Mucosa of descending colon (tissue), 3 donors: ENCODE data around the gene MAPKAP1. TPM values are rescaled to one million over a fixed set of nuclear protein-coding genes. Genes with fewer than 3 reads are reported as not detected.
A peak's percentile ranks its signal among the peaks of the same experiment; 100 is the strongest.

ENCODE experiments used
- ATAC-seq: fragments of 200-7000 bp; cut with Tn5 transposase; one replicate; pipeline ENCODE4 v1.9.1; 2020; ENCODE audit warnings: mild to moderate bottlenecking, moderate library complexity
- DNase-seq, 3 donors: peaks; one replicate each; pipeline ENCODE4 v3.0.0-alpha.2; 2020
- H3K36me3 ChIP-seq: fragments of 200-600 bp; one replicate; pipeline ENCODE4 v1.8.0; 2021; ENCODE audit warnings: low read depth, mild to moderate bottlenecking
- H3K4me1 ChIP-seq: fragments of 200-600 bp; one replicate; pipeline ENCODE4 v1.8.0; 2021; ENCODE audit warnings: low read depth, mild to moderate bottlenecking
- H3K4me3 ChIP-seq: fragments of 200-600 bp; one replicate; pipeline ENCODE4 v1.8.0; 2021; ENCODE audit warnings: mild to moderate bottlenecking
- H3K9me3 ChIP-seq: fragments of 200-600 bp; one replicate; pipeline ENCODE4 v1.8.0; 2021; ENCODE audit warnings: mild to moderate bottlenecking
- intact Hi-C, 2 donors: fragments of 100-400 bp; cut with DNase I in 1 of 2; cut with micrococcal nuclease in 1 of 2; formaldehyde crosslinking; loops; one replicate each; pipeline versions ENCODE4 v1.11.0 to v1.11.1; 2022; cut with DNase I, micrococcal nuclease
- total RNA-seq, 3 donors: library from RNA; stranded (reverse); fragmentation: NEBNext Ultra II Directional in 2 of 3; extraction: Animal tissue kit (Norgen Biotek cat#: 25700) in 2 of 3; gene quantifications; one replicate each; pipeline versions ENCODE4 v1.2.1 to v1.2.4, GENCODE V29; 2021 to 2023
- TF ChIP-seq, protein P1 (sequence below): fragments of 200-600 bp; IDR thresholded peaks from one replicate; pipeline ENCODE4 v1.8.0; 2022; ENCODE audit warnings: antibody characterized with exemption, mild to moderate bottlenecking
- donor health status: DM: no; HTN: no; CAD: no; lungs with moderate emphysema.
- donor health status: DM: no; HTN: no; CAD: no.
- donor health status: DM: no; HTN: yes; CAD: no.

MAPKAP1 gene
- total RNA-seq, 3 donors from 2014 or later, result 73.2 to 98.4 (median 84.9) TPM

- no peak for DNase-seq
- Histone ChIP-seq H3K36me3 (no peaks in the 10 kb centered on the region), H3K4me1 (no peaks in the 10 kb centered on the region), H3K9me3 (no peaks in the 10 kb centered on the region), H3K4me3 (no peak overlapping the region)
- intact Hi-C loops, result no loop called here
- ATAC-seq, result no peak
- TF ChIP-seq, protein P1, sequence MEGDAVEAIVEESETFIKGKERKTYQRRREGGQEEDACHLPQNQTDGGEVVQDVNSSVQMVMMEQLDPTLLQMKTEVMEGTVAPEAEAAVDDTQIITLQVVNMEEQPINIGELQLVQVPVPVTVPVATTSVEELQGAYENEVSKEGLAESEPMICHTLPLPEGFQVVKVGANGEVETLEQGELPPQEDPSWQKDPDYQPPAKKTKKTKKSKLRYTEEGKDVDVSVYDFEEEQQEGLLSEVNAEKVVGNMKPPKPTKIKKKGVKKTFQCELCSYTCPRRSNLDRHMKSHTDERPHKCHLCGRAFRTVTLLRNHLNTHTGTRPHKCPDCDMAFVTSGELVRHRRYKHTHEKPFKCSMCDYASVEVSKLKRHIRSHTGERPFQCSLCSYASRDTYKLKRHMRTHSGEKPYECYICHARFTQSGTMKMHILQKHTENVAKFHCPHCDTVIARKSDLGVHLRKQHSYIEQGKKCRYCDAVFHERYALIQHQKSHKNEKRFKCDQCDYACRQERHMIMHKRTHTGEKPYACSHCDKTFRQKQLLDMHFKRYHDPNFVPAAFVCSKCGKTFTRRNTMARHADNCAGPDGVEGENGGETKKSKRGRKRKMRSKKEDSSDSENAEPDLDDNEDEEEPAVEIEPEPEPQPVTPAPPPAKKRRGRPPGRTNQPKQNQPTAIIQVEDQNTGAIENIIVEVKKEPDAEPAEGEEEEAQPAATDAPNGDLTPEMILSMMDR, result no peak
Measured at GRCh38 chr9:125529107-125529506, 177.9 kb downstream of the MAPKAP1 start.

GRCh38 chr9:125527471-125528002 is 179.5 kb downstream of the MAPKAP1 start:
- TF ChIP-seq, protein P1, result no peak
- Histone ChIP-seq H3K4me1 (no peaks in the 10 kb centered on the region), H3K9me3 (no peaks in the 10 kb centered on the region), H3K4me3 (no peak overlapping the region), H3K36me3 (no peaks in the 10 kb centered on the region)
- intact Hi-C loops, result no loop called here
- no peak for DNase-seq
- ATAC-seq, result no peak

DNA sequence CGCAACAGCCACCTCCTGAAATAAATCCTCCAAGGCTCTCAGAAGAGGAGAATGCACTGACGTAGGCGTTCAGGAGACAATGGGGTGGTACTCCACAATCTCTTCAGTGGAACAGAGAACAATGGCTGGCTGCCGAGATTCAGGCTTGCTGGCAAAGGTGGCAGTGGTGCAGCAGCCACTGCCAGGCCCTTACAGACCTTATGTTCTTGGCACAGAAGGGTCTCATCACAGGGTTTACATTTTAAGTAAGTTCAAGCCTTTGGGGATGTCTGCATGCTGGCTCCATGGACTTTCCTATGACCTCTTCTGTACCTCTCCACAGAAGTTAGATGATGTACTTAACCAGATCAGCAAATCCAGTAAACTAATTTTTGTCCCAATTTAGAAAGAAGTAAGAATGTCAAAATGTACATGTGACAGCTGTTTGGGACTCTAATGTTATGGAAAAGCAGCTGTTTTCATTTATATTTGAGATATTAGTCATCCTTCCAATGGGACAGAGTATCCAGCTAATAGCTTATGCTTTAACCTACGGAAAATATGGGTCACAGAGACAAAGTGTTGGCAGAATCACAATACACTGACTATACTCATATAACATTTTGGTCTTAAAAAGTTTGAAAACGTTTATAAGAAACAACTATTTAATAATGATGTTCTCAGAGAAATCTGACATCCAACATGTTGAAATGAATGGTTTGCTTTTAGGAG is 180.9 kb downstream of the MAPKAP1 start:
- DNase-seq, result no peak
- TF ChIP-seq, protein P1, result no peak
- no peaks in the 10 kb centered on the region for H3K9me3 ChIP-seq
- H3K36me3 ChIP-seq, result no peaks in the 10 kb centered on the region
- no peak overlapping the region for H3K4me3 ChIP-seq
- peak; percentile 28 for ATAC-seq
- no peaks in the 10 kb centered on the region for H3K4me1 ChIP-seq
- intact Hi-C loops, result no loop called here

DNA sequence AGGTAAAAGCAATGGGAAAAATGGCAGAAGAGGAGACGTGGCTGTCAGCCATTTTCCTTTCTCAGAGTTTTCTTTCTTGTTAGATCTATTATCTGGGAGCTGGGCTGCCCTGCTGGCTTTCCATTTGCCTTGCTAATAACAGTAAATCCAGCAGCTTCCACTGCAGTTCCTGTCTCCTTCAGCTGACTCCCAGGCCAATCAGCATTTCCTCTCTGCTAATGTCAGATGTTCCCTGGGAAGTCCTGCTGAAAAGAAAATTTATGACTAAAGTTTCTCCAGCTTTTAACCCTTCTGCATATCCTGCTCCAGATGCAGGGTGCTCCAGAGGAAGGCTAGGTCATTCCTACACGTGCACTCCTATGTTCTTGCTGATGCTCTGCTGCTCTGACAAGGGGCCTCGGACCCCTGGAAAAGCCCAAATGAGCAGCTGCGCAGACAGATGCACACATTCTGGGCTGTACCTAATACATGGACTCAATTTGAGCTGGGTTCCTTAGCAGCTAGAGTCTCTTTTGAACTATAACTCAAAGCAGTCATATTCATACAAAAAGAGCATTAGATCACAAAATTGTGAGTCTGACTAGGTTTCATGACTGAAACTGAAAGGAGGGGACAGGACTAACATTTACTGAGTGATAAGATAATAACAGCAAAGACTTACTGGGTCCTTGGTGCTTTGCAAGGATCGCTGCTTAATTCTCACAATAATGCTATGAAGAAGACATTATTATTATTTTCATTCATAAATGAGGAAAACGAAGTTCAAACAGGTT is 182.2 kb downstream of the MAPKAP1 start:
- intact Hi-C loops, result no loop called here
- no peak for ATAC-seq
- no peak for DNase-seq

DNA sequence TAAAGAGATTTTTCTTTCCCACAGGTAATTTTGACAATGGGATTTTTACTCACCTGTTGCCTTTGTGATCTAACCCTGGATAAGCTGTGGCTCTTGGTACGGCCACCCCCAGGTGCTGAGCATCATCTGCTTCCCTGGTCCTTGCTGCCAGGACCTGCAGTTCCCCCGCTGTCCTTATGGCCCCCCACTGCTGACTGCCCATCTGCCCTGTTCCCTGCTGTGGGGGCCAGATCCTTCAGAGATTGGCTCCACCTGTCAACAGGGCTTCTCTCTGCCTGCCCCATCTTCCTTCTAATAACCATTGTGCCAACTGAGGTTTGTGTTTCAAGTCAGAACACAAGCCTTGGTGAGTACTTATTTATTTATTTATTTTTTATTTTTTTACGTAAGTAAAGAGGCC is 183.3 kb downstream of the MAPKAP1 start:
- no peak overlapping the region for H3K4me3 ChIP-seq
- DNase-seq (no peak), ATAC-seq (no peak)
- H3K36me3 ChIP-seq, result no peaks in the 10 kb centered on the region
- TF ChIP-seq, protein P1, result no peak
- intact Hi-C loops, result no loop called here
- no peaks in the 10 kb centered on the region for H3K9me3 ChIP-seq
- H3K4me1 ChIP-seq, result no peaks in the 10 kb centered on the region

More for the DNA sequence above, 182.2 kb downstream of the MAPKAP1 start:
- Histone ChIP-seq H3K4me1 (no peaks in the 10 kb centered on the region), H3K4me3 (no peak overlapping the region), H3K9me3 (no peaks in the 10 kb centered on the region), H3K36me3 (no peaks in the 10 kb centered on the region)
- TF ChIP-seq, protein P1, result no peak
